Endothelial cell of umbilical vein (primary cell): ENCODE results near the gene TBC1D10B. TPM values are rescaled to one million over a fixed set of nuclear protein-coding genes. Genes with fewer than 3 reads are reported as not detected.

ENCODE experiments used
- BruUV-seq: library from RNA; stranded (reverse); fragments of 400-500 nt; replicated peaks from 2 replicates; lab custom pipeline; 2021; lab: Mats Ljungman, UMichigan
- CTCF ChIA-PET: fragments of 300-600, 350-600 bp; sonication (Branson Sonifier 250); formaldehyde crosslinking; loops from one replicate; lab custom pipeline; 2021; ENCODE audit warnings: antibody characterized with exemption, inconsistent platforms; lab: Charles Lee
- POLR2A ChIA-PET: fragments of 300-600, 350-600 bp; sonication (Branson Sonifier 250); formaldehyde crosslinking; loops from one replicate; lab custom pipeline; 2021; ENCODE audit warnings: antibody characterized with exemption, inconsistent platforms; lab: Charles Lee
- DNase-seq: peaks from one replicate; pipeline ENCODE4 v3.0.0-alpha.2; 2011; ENCODE audit warnings: low read depth, low spot score
- FAIRE-seq: peaks from 2 replicates; lab custom pipeline; 2011; peaks lifted over from hg19 to GRCh38; lab: Jason Lieb, UNC
- H2AFZ ChIP-seq: 2 replicates; pipeline ENCODE4 v1.6.0; 2012; ENCODE audit warnings: low read depth, low read length, control low read depth, inconsistent platforms
- H3K27ac ChIP-seq: 2 replicates; pipeline ENCODE4 v1.5.1; 2011; ENCODE audit warnings: low read depth, mild to moderate bottlenecking, control low read depth, low read length, moderate library complexity; ENCODE audit not compliant: insufficient read depth
- H3K27me3 ChIP-seq, 2 experiments: 2 replicates each; pipeline versions ENCODE4 v1.6.0 to v1.6.1; 2011; ENCODE audit warnings: low read length in 2 of 2, mixed read lengths in 1 of 2; ENCODE audit not compliant: control insufficient read depth in 2 of 2, insufficient read depth in 2 of 2
- H3K36me3 ChIP-seq, 2 experiments: 2 replicates in 1 of 2; 3 replicates in 1 of 2; pipeline ENCODE4 v1.5.1; 2011; ENCODE audit warnings: low read length in 2 of 2, mild to moderate bottlenecking in 1 of 2, moderate library complexity in 1 of 2; ENCODE audit not compliant: control insufficient read depth in 2 of 2, insufficient read depth in 2 of 2; ENCODE audit errors: extremely low read depth in 1 of 2
- H3K4me1 ChIP-seq: 3 replicates; pipeline ENCODE4 v1.5.1; 2011; ENCODE audit warnings: mild to moderate bottlenecking, low read length; ENCODE audit not compliant: control insufficient read depth, insufficient read depth; ENCODE audit errors: extremely low read depth
- H3K4me2 ChIP-seq: 2 replicates; pipeline ENCODE4 v1.6.1; 2011; ENCODE audit warnings: low read length, control low read depth, mixed read lengths; ENCODE audit not compliant: insufficient read depth
- H3K4me3 ChIP-seq, 3 experiments: fragments of 200-600 bp in 1 of 3; sonication (generic), shearing (Covaris generic) in 1 of 3; replicated peaks in 1 of 3; 2 replicates each; pipeline ENCODE4 v1.5.1; 2011 to 2016; ENCODE audit warnings: control low read depth in 3 of 3, low read length in 3 of 3, mild to moderate bottlenecking in 2 of 3, inconsistent platforms in 1 of 3, low read depth in 1 of 3, moderate library complexity in 1 of 3; ENCODE audit not compliant: insufficient read depth in 1 of 3
- H3K79me2 ChIP-seq: 2 replicates; pipeline ENCODE4 v1.6.0; 2012; ENCODE audit warnings: low read length, inconsistent platforms; ENCODE audit not compliant: control insufficient read depth, insufficient read depth
- H3K9ac ChIP-seq: replicated peaks from 2 replicates; pipeline ENCODE3; 2011; ENCODE audit warnings: low read length, control low read depth; ENCODE audit not compliant: insufficient read depth; ENCODE audit errors: extremely low read depth
- H3K9me1 ChIP-seq: replicated peaks from 3 replicates; pipeline ENCODE4 v1.6.0; 2011; ENCODE audit warnings: mild to moderate bottlenecking, low read length; ENCODE audit not compliant: control insufficient read depth, insufficient read depth; ENCODE audit errors: extremely low read depth
- H3K9me3 ChIP-seq: replicated peaks from 2 replicates; pipeline ENCODE4 v1.5.1; 2012; ENCODE audit warnings: low read length, inconsistent platforms; ENCODE audit not compliant: control insufficient read depth, insufficient read depth
- H4K20me1 ChIP-seq: replicated peaks from 2 replicates; pipeline ENCODE3; 2011; ENCODE audit warnings: mild to moderate bottlenecking, low read length; ENCODE audit not compliant: control insufficient read depth, insufficient read depth; ENCODE audit errors: extremely low read depth
- CTCF ChIP-seq, 2 donors: IDR thresholded peaks; 1 replicate in 1 of 2; 2 replicates in 1 of 2; pipeline ENCODE4 v1.5.1; 2011; ENCODE audit warnings: low read length in 2 of 2, mild to moderate bottlenecking in 2 of 2, moderate library complexity in 2 of 2, control low read depth in 1 of 2, inconsistent platforms in 1 of 2, low read depth in 1 of 2; ENCODE audit not compliant: insufficient read depth in 1 of 2; ENCODE audit errors: extremely low read depth in 1 of 2
- EZH2 ChIP-seq: IDR thresholded peaks from 2 replicates; pipeline ENCODE4 v1.6.1; 2012; ENCODE audit warnings: borderline replicate concordance, low read depth, mild to moderate bottlenecking, moderate library complexity, low read length, inconsistent platforms; ENCODE audit not compliant: severe bottlenecking
- FOS ChIP-seq: IDR thresholded peaks from 2 replicates; pipeline ENCODE4 v1.6.1; 2011; ENCODE audit warnings: mild to moderate bottlenecking, low read length, moderate library complexity, borderline replicate concordance; ENCODE audit not compliant: insufficient read depth
- GATA2 ChIP-seq: IDR thresholded peaks from 2 replicates; pipeline ENCODE4 v1.7.0; 2011; ENCODE audit warnings: low read depth, mild to moderate bottlenecking, moderate library complexity, mixed read lengths, low read length; ENCODE audit not compliant: insufficient read length, insufficient read depth
- JUN ChIP-seq: IDR thresholded peaks from 2 replicates; pipeline ENCODE4 v1.6.1; 2011; ENCODE audit warnings: borderline replicate concordance, low read depth; ENCODE audit not compliant: insufficient read length, insufficient read depth
- MAX ChIP-seq: IDR thresholded peaks from 2 replicates; pipeline ENCODE4 v1.6.1; 2011; ENCODE audit not compliant: insufficient read depth, insufficient read length
- MYC ChIP-seq: IDR thresholded peaks from one replicate; pipeline ENCODE4 v1.6.1; 2011; ENCODE audit warnings: mild to moderate bottlenecking, low read depth, low read length
- POLR2A ChIP-seq: IDR thresholded peaks from 2 replicates; pipeline ENCODE4 v1.6.1; 2012; ENCODE audit warnings: low read depth, mild to moderate bottlenecking, control low read depth, low read length
- POLR2AphosphoS5 ChIP-seq: IDR thresholded peaks from 2 replicates; pipeline ENCODE4 v1.6.1; 2012; ENCODE audit warnings: low read depth, mild to moderate bottlenecking, control low read depth, low read length, moderate library complexity; ENCODE audit not compliant: insufficient read depth
- dilution Hi-C: fragments of 300-500 bp; cut with MboI; formaldehyde crosslinking; loops from one replicate; pipeline ENCODE4 v1.15.0; 2019; ENCODE audit warnings: low sequenced_read_pairs; ENCODE audit not compliant: extremely low pct_ligation_motif_present
- intact Hi-C: fragments of 100-400 bp; cut with micrococcal nuclease; formaldehyde crosslinking; loops from one replicate; pipeline ENCODE4 v1.10.0; 2022
- polyA plus RNA-seq, 4 experiments: library from polyadenylated mRNA; depleted of rRNA in 3 of 4; stranded (reverse) in 3 of 4; unstranded in 1 of 4; fragments of >200 nt; gene quantifications; 2 replicates each; pipeline versions ENCODE4 v1.2.1 to v1.2.3, GENCODE V29; 2011 to 2012; ENCODE audit warnings: missing spikeins in 1 of 4
- total RNA-seq: library from RNA; stranded (reverse); gene quantifications from 2 replicates; pipeline ENCODE4 v1.2.3, GENCODE V29; 2021

TBC1D10B gene
- total and polyA plus RNA-seq, 2 donors (not counting 3 experiments of a cell fraction or from before 2014, with no cell fraction given): 37.0 to 63.0 TPM

- Histone ChIP-seq H3K4me3 (no peak overlapping the region), H3K4me1 (peaks cover 16% of the 10 kb centered on the region), H3K36me3 (peaks cover 6 to 9% of the 10 kb centered on the region in 2 experiments), H3K9me3 (no peaks in the 10 kb centered on the region), H2AFZ (no peak overlapping the region), H3K27ac (no peak overlapping the region), H3K9ac (no peak overlapping the region), H4K20me1 (no peaks in the 10 kb centered on the region), H3K9me1 (no peaks in the 10 kb centered on the region), H3K79me2 (peaks cover 1% of the 10 kb centered on the region), H3K4me2 (no peak overlapping the region), H3K27me3 (no peaks in the 10 kb centered on the region)
- ChIA-PET POLR2A (no interaction called here), CTCF (no interaction called here)
- intact Hi-C loops: no loop called here
- FAIRE-seq (no peak), DNase-seq (no peak)
- TF ChIP-seq GATA2 (no peak), JUN (no peak), EZH2 (no peak), FOS (no peak), MYC (no peak), MAX (no peak), POLR2A (no peak), CTCF (IDR thresholded peaks at IDR 0.05; ENCODE audit: extremely low read depth in 1 of 2, insufficient read depth in 1 of 2, low read depth in 1 of 2, low read length in 2 of 2) (no peak), POLR2AphosphoS5 (no peak)
- dilution Hi-C loops: no loop called here
- no TSS peak for BruUV-seq
Observed at GRCh38 chr16:30414159-30414558, 43.9 kb upstream of the TBC1D10B start.
